Stimulated activated CD4-positive, alpha-beta T cell treated with anti-CD3 and anti-CD28 coated beads, Interleukin-2, amount 100 ng/mL, for 24 hours (primary cell): ENCODE results near the gene KLF13.
"Not testable (repeated sequence)": the region's sequence is repeated elsewhere in the genome, so short reads cannot be mapped to it uniquely, and the experiment has no call there.

Experiments used
- DNase-seq, 2 donors: peaks; one replicate each; pipeline ENCODE4 v3.0.0-alpha.2; 2020

Gene KLF13

GRCh38 chr15:31347067-31347975 lies 20.7 kb downstream of the KLF13 start:
- peak; percentile 77 to 84 for DNase-seq

GRCh38 chr15:31347981-31348803 lies 21.6 kb downstream of the KLF13 start:
- DNase-seq, result no peak

GRCh38 chr15:31349233-31350141 lies 22.9 kb downstream of the KLF13 start:
- no peak for DNase-seq

- no peak for DNase-seq
These were observed 24.1 kb downstream of the KLF13 start for GRCh38 chr15:31350771-31351170.

- no peak for DNase-seq
These were observed 25.7 kb downstream of the KLF13 start for GRCh38 chr15:31352339-31352751.

- peak in 1 of 2 donors; percentile 50 for DNase-seq
These were observed 26.5 kb downstream of the KLF13 start for GRCh38 chr15:31352911-31353811.

GRCh38 chr15:31353931-31354330 lies 27.3 kb downstream of the KLF13 start:
- no peak for DNase-seq

GRCh38 chr15:31356097-31356496 lies 29.5 kb downstream of the KLF13 start:
- DNase-seq, result not testable (repeated sequence)

GRCh38 chr15:31357148-31357547 lies 30.5 kb downstream of the KLF13 start:
- DNase-seq, result peak in 1 of 2 donors; percentile 41

GRCh38 chr15:31358163-31358562 lies 31.5 kb downstream of the KLF13 start:
- no peak for DNase-seq

GRCh38 chr15:31358957-31359701 lies 32.5 kb downstream of the KLF13 start:
- DNase-seq, result no peak

- no peak for DNase-seq
These were observed 33.1 kb downstream of the KLF13 start for GRCh38 chr15:31359702-31360111.

- DNase-seq, result no peak
These were observed 33.5 kb downstream of the KLF13 start for GRCh38 chr15:31360158-31360561.

GRCh38 chr15:31360843-31361763 lies 34.5 kb downstream of the KLF13 start:
- peak; percentile 56 for DNase-seq

- no peak for DNase-seq
These were observed 35.3 kb downstream of the KLF13 start for GRCh38 chr15:31361764-31362515.

GRCh38 chr15:31362886-31363285 lies 36.3 kb downstream of the KLF13 start:
- no peak for DNase-seq

- DNase-seq, result peak in 1 of 2 donors; percentile 58
These were observed 37.8 kb downstream of the KLF13 start for GRCh38 chr15:31364301-31365031.

- DNase-seq, result no peak
These were observed 38.5 kb downstream of the KLF13 start for GRCh38 chr15:31365032-31365654.
